C4-2B (cell line): ENCODE data around the gene MARK1.

Source experiments
- ZFX ChIP-seq: fragments of 450-650 bp; IDR thresholded peaks from 2 replicates; pipeline ENCODE4 v1.6.1; 2017
- TF ChIP-seq, protein P1 (sequence below): fragments of 450-650 bp; conservative IDR thresholded peaks from 2 replicates; pipeline ENCODE4 v1.5.1; 2017; ENCODE audit warnings: mild to moderate bottlenecking

DNA sequence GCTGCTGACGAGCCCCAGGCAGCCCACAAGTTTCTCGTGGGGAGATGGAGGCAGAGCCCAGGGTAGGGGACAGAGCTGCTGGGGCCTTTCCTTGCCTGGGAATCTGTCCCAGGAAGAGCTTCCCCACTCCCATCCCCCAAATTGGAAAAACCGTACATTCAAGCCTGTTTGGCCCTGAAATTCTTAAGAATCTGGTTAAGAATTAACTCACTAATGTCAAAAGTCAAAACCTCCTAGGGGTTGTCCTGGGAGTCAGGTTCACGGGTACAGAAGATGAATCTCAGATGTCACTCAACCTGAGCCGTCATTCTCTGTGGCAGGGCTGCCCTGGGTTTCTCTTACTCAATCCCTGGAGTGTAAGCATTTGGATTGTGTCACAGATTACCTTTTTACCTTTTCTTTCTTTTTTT is 170.7 kb downstream of the MARK1 start:
- TF ChIP-seq, protein P1, sequence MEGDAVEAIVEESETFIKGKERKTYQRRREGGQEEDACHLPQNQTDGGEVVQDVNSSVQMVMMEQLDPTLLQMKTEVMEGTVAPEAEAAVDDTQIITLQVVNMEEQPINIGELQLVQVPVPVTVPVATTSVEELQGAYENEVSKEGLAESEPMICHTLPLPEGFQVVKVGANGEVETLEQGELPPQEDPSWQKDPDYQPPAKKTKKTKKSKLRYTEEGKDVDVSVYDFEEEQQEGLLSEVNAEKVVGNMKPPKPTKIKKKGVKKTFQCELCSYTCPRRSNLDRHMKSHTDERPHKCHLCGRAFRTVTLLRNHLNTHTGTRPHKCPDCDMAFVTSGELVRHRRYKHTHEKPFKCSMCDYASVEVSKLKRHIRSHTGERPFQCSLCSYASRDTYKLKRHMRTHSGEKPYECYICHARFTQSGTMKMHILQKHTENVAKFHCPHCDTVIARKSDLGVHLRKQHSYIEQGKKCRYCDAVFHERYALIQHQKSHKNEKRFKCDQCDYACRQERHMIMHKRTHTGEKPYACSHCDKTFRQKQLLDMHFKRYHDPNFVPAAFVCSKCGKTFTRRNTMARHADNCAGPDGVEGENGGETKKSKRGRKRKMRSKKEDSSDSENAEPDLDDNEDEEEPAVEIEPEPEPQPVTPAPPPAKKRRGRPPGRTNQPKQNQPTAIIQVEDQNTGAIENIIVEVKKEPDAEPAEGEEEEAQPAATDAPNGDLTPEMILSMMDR: no peak
- TF ChIP-seq ZFX: no peak
